HepG2 (cell line): Measurements from ENCODE around the gene CDCP1. TPM values are rescaled to one million over a fixed set of nuclear protein-coding genes. Genes with fewer than 3 reads are reported as not detected.

Source experiments
- ATAC-seq: fragments of 200-7000 bp; cut with Tn5 transposase; 3 replicates; pipeline ENCODE4 v1.9.1; 2020; ENCODE audit warnings: mild to moderate bottlenecking, moderate library complexity
- BruUV-seq: library from RNA; stranded (reverse); fragments of 400-500 nt; replicated peaks from 2 replicates; lab custom pipeline; 2021; lab: Mats Ljungman, UMichigan
- CTCF ChIA-PET: fragments of 300-600 bp; formaldehyde crosslinking; extraction: SDS; loops from one replicate; lab custom pipeline; 2021; ENCODE audit warnings: low total read pairs, inconsistent platforms, low intra/inter-chr PET ratio; lab: Yijun Ruan, JAX
- POLR2A ChIA-PET: fragments of 350-600 bp; sonication (Branson Sonifier 250); formaldehyde crosslinking; loops from one replicate; lab custom pipeline; 2020; ENCODE audit warnings: antibody characterized with exemption, inconsistent platforms; lab: Yijun Ruan, JAX
- DNase-seq: peaks from one replicate; pipeline ENCODE4 v3.0.0-alpha.2; 2015; ENCODE audit warnings: low spot score
- FAIRE-seq: peaks from 3 replicates; lab custom pipeline; 2011; peaks lifted over from hg19 to GRCh38; lab: Jason Lieb, UNC
- H2AFZ ChIP-seq: one replicate; pipeline ENCODE4 v1.6.1; 2011; ENCODE audit warnings: low read length, inconsistent platforms
- H3K27ac ChIP-seq: fragments of 300-600 bp; 3 replicates; pipeline ENCODE4 v1.8.0; 2011; ENCODE audit warnings: mixed run types, mild to moderate bottlenecking, mixed read lengths, low read length, inconsistent platforms; ENCODE audit not compliant: insufficient read depth; ENCODE audit errors: extremely low read length
- H3K27me3 ChIP-seq, 2 experiments: fragments of 200-600 bp in 1 of 2; 2 replicates in 1 of 2; 3 replicates in 1 of 2; pipeline versions ENCODE4 v1.6.0 to v1.8.0; 2011; ENCODE audit warnings: low read length in 2 of 2, mild to moderate bottlenecking in 2 of 2, moderate library complexity in 2 of 2, inconsistent platforms in 1 of 2; ENCODE audit not compliant: insufficient read depth in 2 of 2, control insufficient read depth in 1 of 2
- H3K36me3 ChIP-seq, 2 experiments: fragments of 200-600 bp in 1 of 2; replicated peaks in 1 of 2; 2 replicates in 1 of 2; 3 replicates in 1 of 2; pipeline versions ENCODE4 v1.5.1 to v1.8.0; 2011; ENCODE audit warnings: low read length in 2 of 2, inconsistent platforms in 1 of 2; ENCODE audit not compliant: insufficient read depth in 2 of 2, control insufficient read depth in 1 of 2
- H3K4me1 ChIP-seq: 2 replicates; pipeline ENCODE4 v1.5.1; 2012; ENCODE audit warnings: low read length, inconsistent platforms; ENCODE audit not compliant: insufficient read depth
- H3K4me2 ChIP-seq: 2 replicates; pipeline ENCODE4 v1.6.0; 2011; ENCODE audit warnings: low read depth, low read length, inconsistent platforms
- H3K4me3 ChIP-seq, 3 experiments: fragments of 200-600 bp in 1 of 3; sonication (generic), shearing (Covaris generic) in 1 of 3; replicated peaks in 1 of 3; 2 replicates each; pipeline ENCODE4 v1.5.1; 2011 to 2016; ENCODE audit warnings: low read length in 3 of 3, inconsistent platforms in 2 of 3, low read depth in 2 of 3, mild to moderate bottlenecking in 2 of 3, control low read depth in 1 of 3, mixed read lengths in 1 of 3; ENCODE audit not compliant: insufficient read depth in 1 of 3
- H3K79me2 ChIP-seq: one replicate; pipeline ENCODE4 v1.6.1; 2011; ENCODE audit warnings: low read length, inconsistent platforms; ENCODE audit not compliant: insufficient read depth
- H3K9ac ChIP-seq: 2 replicates; pipeline ENCODE4 v1.6.0; 2011; ENCODE audit warnings: mild to moderate bottlenecking, low read depth, low read length, inconsistent platforms; ENCODE audit not compliant: insufficient read depth
- H3K9me3 ChIP-seq: 2 replicates; pipeline ENCODE4 v1.5.1; 2012; ENCODE audit warnings: mild to moderate bottlenecking, low read length
- H4K20me1 ChIP-seq: 2 replicates; pipeline ENCODE4 v1.6.0; 2011; ENCODE audit warnings: inconsistent platforms, mild to moderate bottlenecking, low read length, moderate library complexity; ENCODE audit not compliant: insufficient read depth
- AKAP8 ChIP-seq: sonication (generic); formaldehyde crosslinking; IDR thresholded peaks from 2 replicates; pipeline ENCODE4 v1.5.1; 2020; ENCODE audit warnings: mild to moderate bottlenecking, missing genetic modification reagents
- ATF5 ChIP-seq: sonication (generic); formaldehyde crosslinking; IDR thresholded peaks from 2 replicates; pipeline ENCODE4 v1.4.0; 2020; ENCODE audit warnings: mild to moderate bottlenecking, low read depth, missing genetic modification reagents
- BHLHE40 ChIP-seq: IDR thresholded peaks from 2 replicates; pipeline ENCODE4 v1.6.1; 2011; ENCODE audit warnings: low read length, improper control_type of control experiment
- DNMT1 ChIP-seq: sonication (generic); formaldehyde crosslinking; IDR thresholded peaks from 2 replicates; pipeline ENCODE4 v1.5.1; 2020; ENCODE audit warnings: mild to moderate bottlenecking, missing genetic modification reagents
- ISL2 ChIP-seq: sonication (generic); formaldehyde crosslinking; IDR thresholded peaks from 2 replicates; pipeline ENCODE4 v1.5.0; 2020; ENCODE audit warnings: missing genetic modification reagents
- SATB2 ChIP-seq: sonication (generic); formaldehyde crosslinking; IDR thresholded peaks from 2 replicates; pipeline ENCODE4 v1.5.0; 2020; ENCODE audit warnings: missing genetic modification reagents
- SETDB1 ChIP-seq: sonication (generic); formaldehyde crosslinking; IDR thresholded peaks from 2 replicates; pipeline ENCODE4 v1.5.1; 2020; ENCODE audit warnings: missing genetic modification reagents, mild to moderate bottlenecking, borderline replicate concordance
- YEATS4 ChIP-seq: sonication (generic); formaldehyde crosslinking; IDR thresholded peaks from 2 replicates; pipeline ENCODE4 v1.4.0; 2020; ENCODE audit warnings: missing genetic modification reagents, borderline replicate concordance
- WGBS: methylation state at CpG from one replicate; pipeline ENCODE4 v1.1.6; 2017; ENCODE audit warnings: low lambda C conversion rate; 5-methylcytosine and 5-hydroxymethylcytosine counted together
- in situ Hi-C: cut with HindIII; loops from 2 replicates; pipeline ENCODE4 v1.10.0; 2017; ENCODE audit warnings: low pct_unique_long_range_greater_than_20kb; ENCODE audit not compliant: extremely low pct_ligation_motif_present
- intact Hi-C: fragments of 100-400 bp; cut with micrococcal nuclease; formaldehyde crosslinking; loops from one replicate; pipeline ENCODE4 v1.10.0; 2022; ENCODE audit not compliant: unreplicated experiment
- polyA plus RNA-seq, 8 experiments: library from polyadenylated mRNA; depleted of rRNA in 3 of 8; stranded (reverse) in 7 of 8; unstranded in 1 of 8; fragments of >200 nt; fragmentation: Illumina TruSeq in 4 of 8; extraction: Trizol in 4 of 8; gene quantifications; 2 replicates each; pipeline versions ENCODE4 v1.2.1 to v1.2.3, GENCODE V29; 2011 to 2016; ENCODE audit warnings: low read depth in 4 of 8, missing spikeins in 1 of 8, mixed read lengths in 1 of 8; ENCODE audit not compliant: insufficient read depth in 1 of 8
- total RNA-seq, 5 experiments: library from RNA; depleted of rRNA; stranded (reverse); fragments of >200 nt; fragmentation: Illumina TruSeq; extraction: Trizol; gene quantifications; 2 replicates each; pipeline ENCODE4 v1.2.3, GENCODE V29; 2016; ENCODE audit warnings: low read depth in 1 of 5

The CDCP1 gene
- total and polyA plus RNA-seq, 2 of the 13 experiments (the other 11 are each of a cell fraction or from before 2014, with no cell fraction given): 0.11 to 0.18 TPM

- POLR2A ChIA-PET: no interaction called here
- FAIRE-seq: no peak
- no TSS peak for BruUV-seq
Observed at GRCh38 chr3:45071075-45071474, 75.1 kb downstream of the CDCP1 start.

GRCh38 chr3:45067941-45068340 lies 78.2 kb downstream of the CDCP1 start:
- CTCF ChIA-PET: no interaction called here
- TF ChIP-seq AKAP8 (CRISPR knock-in tag): no peak
- TF ChIP-seq, all 625 proteins: peak for 0
- in situ Hi-C loops: no loop called here
- Histone ChIP-seq H3K9me3 (no peaks in the 10 kb centered on the region), H3K27me3 (no peaks in the 10 kb centered on the region), H4K20me1 (no peaks in the 10 kb centered on the region), H3K4me3 (no peak overlapping the region), H2AFZ (no peak overlapping the region), H3K79me2 (no peaks in the 10 kb centered on the region), H3K27ac (no peak overlapping the region), H3K4me2 (no peak overlapping the region), H3K4me1 (no peaks in the 10 kb centered on the region), H3K9ac (no peak overlapping the region), H3K36me3 (no peaks in the 10 kb centered on the region)
- no TSS peak for BruUV-seq
- intact Hi-C loops: no loop called here
- FAIRE-seq (no peak), DNase-seq (no peak), ATAC-seq (no peak)
- POLR2A ChIA-PET: no interaction called here
- 22% methylated on average over 3 of the region's 3 CpGs for WGBS

More at GRCh38 chr3:45071075-45071474, 75.1 kb downstream of the CDCP1 start:
- no peaks in the 10 kb centered on the region for H3K27me3 ChIP-seq
- H3K4me2 ChIP-seq: no peak overlapping the region
- H3K79me2 ChIP-seq: no peaks in the 10 kb centered on the region
- H3K27ac ChIP-seq: no peak overlapping the region
- H3K36me3 ChIP-seq: no peaks in the 10 kb centered on the region
- no peaks in the 10 kb centered on the region for H4K20me1 ChIP-seq
- ATAC-seq (no peak), DNase-seq (no peak)
- no peak overlapping the region for H2AFZ ChIP-seq
- H3K4me1 ChIP-seq: no peaks in the 10 kb centered on the region
- H3K4me3 ChIP-seq: no peak overlapping the region
- CTCF ChIA-PET: no interaction called here
- intact Hi-C loops: no loop called here
- in situ Hi-C loops: no loop called here
- no peak overlapping the region for H3K9ac ChIP-seq
- TF ChIP-seq BHLHE40: no peak
- no peak for TF ChIP-seq SETDB1 (CRISPR knock-in tag)
- no peak for TF ChIP-seq ATF5 (CRISPR knock-in tag)
- no peak for TF ChIP-seq YEATS4 (CRISPR knock-in tag)
- TF ChIP-seq SATB2: no peak
- no peak for TF ChIP-seq DNMT1 (CRISPR knock-in tag)
- TF ChIP-seq ISL2 (CRISPR knock-in tag): no peak
- no peaks in the 10 kb centered on the region for H3K9me3 ChIP-seq
